GM21825 (cell line): Measurements from ENCODE around the gene TBC1D32.
A peak's percentile ranks its signal among the peaks of the same experiment; 100 is the strongest.
"Not testable (repeated sequence)": the region's sequence is repeated elsewhere in the genome, so short reads cannot be mapped to it uniquely, and the experiment has no call there.

ENCODE experiments used
- ATAC-seq: cut with Tn5 transposase; IDR thresholded peaks from one replicate; pipeline ENCODE4 v1.9.1; 2021; ENCODE audit warnings: mild to moderate bottlenecking, moderate library complexity; ENCODE audit not compliant: unreplicated experiment

Gene TBC1D32

DNA sequence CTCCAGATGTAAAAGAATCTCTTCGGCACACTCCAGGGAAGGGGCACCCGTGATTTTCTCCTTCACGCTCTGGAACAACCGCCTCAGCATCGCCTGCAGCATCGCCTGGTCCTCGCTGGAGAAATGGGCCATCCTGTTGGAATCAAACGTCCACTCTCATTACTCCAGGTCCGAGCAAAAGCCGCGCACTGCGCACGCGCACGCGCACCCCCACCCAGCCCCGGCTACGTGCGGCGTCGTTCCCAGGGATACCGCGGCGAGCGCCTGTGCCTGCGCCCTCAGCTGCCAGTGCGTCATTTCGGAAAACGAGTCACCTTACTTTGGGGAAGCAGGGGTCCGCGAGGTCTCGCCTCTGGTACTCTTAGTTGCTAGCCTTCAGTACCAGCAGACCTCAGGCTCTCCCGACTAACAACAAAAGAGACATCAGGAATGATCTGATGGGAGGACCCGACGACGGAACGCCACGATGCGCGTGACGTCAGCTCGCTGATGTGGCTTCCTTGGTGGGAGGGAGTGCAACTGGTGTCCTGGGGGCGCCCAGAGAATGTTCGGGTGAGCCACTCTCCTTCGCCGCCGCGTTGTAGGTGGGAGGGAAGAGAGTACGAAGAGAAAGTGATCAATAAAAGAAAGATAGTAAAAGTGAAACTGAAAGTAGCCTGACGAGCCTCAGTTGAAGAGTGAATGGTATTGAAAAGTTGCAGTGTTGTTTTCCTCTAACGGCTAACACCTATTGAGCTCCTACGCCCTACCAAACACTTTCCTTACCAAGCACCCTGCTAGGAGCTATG lies at the start of gene TBC1D32:
TBC1D32 (minus strand) TSS at position 182 of the 788 bp plus-strand sequence; CDS start at position 132, 50 bp downstream.
- peak; percentile 92 for ATAC-seq

GRCh38 chr6:121383478-121383877 lies 49.2 kb upstream of the TBC1D32 start:
- no peak for ATAC-seq

DNA sequence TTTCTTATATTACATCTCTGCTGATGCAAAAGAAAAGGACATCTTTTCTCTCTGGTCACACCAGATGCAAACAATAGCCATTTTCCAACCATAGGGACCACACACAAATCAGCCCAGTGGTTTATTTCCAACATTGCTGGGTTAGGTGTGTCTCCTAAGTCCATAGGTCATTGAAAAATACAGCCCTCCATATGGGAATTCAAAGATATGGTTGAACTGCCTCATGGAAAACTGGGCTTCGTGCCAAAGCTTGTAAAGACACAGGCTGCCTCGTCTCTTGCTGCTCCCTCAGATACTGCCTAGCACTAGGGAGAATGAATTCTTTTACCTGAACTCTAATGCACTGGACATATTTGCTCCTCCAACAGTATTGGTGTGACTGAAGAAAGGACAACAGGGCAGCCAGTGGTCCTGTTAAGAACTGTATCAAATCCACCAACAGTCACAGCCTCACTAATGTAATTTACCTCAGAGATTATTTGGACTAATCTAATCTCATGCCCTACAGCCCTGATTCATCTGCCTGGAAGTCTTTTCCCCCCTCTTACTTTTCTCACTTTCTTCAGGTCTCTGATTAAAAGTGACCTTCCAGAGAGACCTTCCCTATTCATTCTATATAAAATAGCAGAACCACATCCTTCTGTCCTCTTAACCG lies 48.3 kb upstream of the TBC1D32 start:
- no peak for ATAC-seq

DNA sequence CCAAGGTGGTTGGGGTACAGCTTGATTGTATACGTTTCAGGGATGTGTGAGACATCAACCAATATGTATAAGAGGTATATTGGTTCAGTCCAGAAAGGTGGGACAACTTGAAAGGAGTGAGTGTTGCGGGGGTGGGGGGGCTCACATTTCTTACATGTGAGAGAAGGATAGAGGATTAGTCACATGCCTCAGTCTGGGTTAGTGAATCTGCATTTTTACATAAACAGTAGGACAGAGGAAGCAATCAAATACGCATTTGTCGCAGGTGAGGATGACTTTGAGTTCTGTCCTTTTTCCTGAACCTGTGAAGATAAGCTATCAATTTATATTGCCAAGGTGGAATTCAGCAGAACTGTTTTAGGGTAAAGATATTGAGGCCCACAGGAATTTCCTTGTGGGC lies 42.1 kb upstream of the TBC1D32 start:
- no peak for ATAC-seq

DNA sequence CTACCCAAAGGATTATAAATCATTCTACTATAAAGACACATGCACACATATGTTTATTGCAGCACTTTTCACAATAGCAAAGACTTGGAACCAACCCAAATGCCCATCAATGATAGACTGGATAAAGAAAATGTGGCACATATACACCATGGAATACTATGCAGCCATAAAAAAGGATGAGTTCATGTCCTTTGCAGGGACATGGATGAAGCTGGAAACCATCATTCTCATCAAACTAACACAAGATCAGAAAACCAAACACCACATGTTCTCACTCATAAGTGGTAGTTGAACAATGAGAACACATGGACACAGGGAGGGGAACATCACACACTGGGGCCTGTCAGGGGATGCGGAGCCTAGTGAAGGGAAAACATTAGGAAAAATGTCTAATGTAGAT lies 39.9 kb upstream of the TBC1D32 start:
- ATAC-seq: not testable (repeated sequence)

GRCh38 chr6:121365536-121366521 lies 31.5 kb upstream of the TBC1D32 start:
- no peak for ATAC-seq

DNA sequence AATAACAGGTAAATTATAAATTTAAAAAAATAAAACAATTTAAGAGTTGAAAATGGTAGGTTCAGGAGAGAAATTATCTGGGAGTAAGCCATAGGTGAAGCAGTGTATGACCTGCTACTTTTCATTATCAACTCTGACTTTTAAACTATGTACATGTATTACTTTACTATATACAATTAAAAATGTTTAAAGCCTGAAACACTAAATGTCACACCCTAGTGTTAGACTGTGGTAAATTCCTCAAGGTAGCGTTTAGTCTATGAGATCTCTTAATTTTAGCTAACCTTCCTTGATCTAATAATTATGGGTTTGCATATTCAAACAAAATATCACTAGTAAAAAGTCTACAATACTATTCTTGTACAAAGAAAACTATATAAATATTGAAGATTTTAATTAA lies 22.3 kb upstream of the TBC1D32 start:
- no peak for ATAC-seq

DNA sequence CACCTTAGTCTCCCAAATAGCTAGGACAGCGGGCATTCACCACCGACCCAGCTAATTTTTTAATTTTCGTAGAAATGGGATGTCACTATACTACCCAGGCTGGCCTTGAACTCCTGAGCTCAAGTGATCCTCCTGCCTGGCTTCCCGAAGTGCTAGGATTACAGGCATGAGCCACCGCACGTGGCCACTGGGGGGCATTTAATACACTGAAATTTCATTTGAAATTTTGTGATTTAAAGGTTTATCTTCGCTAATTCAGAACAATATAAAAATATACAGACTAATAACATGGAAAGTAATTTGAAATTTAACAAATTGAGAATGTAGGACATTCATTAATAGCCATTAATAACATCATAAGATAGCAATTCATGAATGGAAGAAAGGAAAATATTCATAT lies 20.5 kb upstream of the TBC1D32 start:
- ATAC-seq: no peak

DNA sequence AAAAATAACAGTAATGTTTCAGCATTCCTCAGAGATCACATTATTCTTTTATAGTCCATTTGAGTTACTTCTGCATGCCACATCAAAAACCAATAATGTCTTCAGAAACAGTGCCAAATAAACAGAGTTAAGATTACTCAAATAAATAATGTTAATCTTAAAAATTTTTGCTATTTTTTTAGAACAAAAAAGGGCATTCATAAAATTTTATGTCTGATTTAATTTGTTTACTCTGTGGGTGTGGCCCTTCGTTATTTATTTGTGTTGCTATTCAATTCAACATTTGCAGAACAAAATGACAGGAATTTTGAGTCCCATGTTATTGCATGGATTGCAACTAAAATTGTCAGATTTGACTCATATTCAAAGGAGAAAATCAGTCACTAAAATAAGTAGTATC lies 18.7 kb upstream of the TBC1D32 start:
- ATAC-seq: no peak

GRCh38 chr6:121351916-121352315 lies 17.6 kb upstream of the TBC1D32 start:
- ATAC-seq: no peak

DNA sequence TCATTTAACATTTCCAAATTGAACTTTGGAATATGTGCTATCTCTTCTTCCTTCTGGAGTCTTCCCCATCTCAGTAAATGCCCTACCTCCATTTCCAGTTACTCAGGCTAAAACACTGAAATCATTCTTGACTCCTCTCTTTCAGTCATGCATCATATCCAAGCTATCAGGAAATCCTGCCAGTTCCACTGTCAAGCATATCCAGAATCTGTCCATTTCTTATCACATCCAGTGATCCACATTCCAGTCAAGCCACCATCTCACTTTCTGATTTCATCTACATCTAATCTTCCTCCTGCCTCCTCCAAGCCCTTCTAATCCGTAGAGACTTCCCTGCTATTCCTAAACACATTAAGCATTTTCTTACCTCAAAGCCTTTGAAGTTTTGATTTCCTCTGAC lies 15.3 kb upstream of the TBC1D32 start:
- no peak for ATAC-seq

DNA sequence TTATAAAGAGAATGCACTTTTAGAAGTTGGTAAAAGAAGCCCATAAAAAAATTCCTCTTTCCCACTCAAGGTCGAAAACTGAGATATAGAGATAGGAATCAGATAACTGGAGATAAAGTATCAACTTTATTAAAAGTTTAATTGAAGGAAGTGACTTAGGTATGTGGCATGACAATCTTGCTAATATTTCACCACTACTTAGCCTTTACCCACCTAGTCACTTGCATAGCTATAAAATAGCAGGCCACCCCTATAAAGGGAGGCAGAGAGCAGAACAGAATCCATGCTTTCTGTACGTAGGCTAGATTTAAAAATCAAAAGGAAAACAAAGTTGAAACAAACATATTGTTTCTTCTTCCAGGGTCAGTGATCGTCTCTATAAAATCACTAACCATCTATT lies 13.2 kb upstream of the TBC1D32 start:
- no peak for ATAC-seq

- no peak for ATAC-seq
Observed at GRCh38 chr6:121344539-121344938, 10.3 kb upstream of the TBC1D32 start.

GRCh38 chr6:121339639-121340226 lies 5.5 kb upstream of the TBC1D32 start:
- ATAC-seq: no peak

DNA sequence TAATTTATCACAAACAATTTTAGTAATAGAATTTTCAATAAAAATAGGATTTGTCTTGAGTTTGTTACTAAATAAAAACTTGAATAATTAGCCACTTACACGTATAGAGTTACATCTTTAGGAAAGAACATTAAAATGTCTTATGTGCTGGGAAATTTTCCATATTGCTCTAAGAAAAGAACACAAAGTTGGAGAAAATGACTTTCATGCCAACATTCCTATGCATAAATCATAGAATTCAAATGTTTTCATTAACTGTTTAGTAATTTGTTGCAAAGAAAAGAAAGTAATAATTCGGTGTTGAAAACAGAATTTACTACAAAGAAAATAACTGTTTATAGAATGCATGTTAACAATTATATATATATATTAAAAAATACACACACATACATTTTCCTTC lies 4.7 kb upstream of the TBC1D32 start:
- ATAC-seq: no peak

- ATAC-seq: no peak
Observed at GRCh38 chr6:121338366-121338765, 4.1 kb upstream of the TBC1D32 start.

DNA sequence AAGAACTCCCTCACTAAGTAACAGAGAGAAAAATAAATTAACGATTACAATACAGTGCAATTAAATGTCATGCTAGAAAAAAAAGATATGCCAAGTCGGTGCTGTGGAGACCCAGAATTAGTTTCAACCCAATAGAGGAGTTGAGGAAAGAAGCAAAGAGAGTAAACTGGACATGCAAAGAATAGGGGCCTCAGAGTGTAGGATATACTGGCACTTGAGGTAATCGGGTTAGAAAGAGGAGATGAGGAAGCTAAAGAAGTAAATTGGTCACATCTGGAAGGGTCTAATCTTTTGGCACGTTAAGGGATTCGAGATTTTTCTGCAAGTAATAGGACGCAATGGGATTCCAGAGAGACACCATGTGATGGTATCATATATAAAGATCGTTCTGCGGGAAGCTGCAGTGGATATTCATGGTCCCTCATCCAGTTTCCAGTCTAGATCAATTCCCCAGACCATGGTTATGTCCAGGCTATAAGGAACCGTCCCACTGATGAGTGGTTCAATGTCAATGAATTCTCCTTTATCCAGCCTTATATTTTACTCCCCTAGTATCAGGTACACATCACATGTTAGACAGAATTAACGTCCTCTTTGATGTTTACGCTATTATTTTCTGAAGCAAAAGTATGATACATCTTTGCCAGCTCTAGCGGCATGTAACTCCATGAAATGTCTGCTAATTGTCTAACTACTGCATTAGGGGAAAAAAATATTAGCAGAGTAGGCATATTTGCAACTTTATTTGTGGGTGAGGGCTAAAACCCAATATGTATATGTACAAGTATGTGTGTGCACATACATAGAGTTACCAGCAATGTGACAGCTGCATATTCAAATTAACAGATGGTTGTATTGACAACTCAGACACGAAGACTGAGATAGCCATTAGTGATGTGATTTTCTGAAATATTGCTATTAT lies 1.1 kb upstream of the TBC1D32 start:
- no peak for ATAC-seq

DNA sequence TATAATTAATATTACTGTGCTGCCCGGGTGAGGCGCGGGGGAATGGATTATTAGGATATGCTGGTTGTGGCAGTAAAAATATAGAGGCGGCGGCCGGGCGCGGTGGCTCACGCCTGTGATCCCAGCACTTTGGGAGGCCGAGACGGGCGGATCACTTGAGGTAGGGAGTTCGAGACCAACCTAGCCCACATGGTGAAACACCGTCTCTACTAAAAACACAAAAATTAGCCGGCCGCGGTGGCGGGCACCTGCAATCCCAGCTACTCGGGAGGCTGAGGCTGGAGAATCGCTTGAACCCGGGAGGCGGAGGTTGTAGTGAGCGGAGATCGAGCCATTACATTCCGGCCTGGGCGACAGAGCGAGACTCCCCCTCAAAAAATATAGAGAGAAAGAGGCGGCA lies 586 bp downstream of the TBC1D32 start:
- ATAC-seq: not testable (repeated sequence)

GRCh38 chr6:121333196-121333595 lies 1.1 kb downstream of the TBC1D32 start:
- ATAC-seq: no peak

GRCh38 chr6:121330516-121330915 lies 3.8 kb downstream of the TBC1D32 start:
- ATAC-seq: no peak
